Neural progenitor cell (in vitro differentiated cells): Measurements from ENCODE around the gene RNF175. TPM values are rescaled to one million over a fixed set of nuclear protein-coding genes. Genes with fewer than 3 reads are reported as not detected.

Experiments
- DNase-seq: peaks from one replicate; pipeline ENCODE4 v3.0.0-alpha.2; 2016; ENCODE audit warnings: low spot score
- H2AFZ ChIP-seq: fragments of 200-600 bp; sonication (generic); replicated peaks from 2 replicates; pipeline ENCODE4 v1.6.1; 2016; ENCODE audit warnings: antibody characterized with exemption
- H3F3A ChIP-seq: fragments of 200-600 bp; sonication (generic); 2 replicates; pipeline ENCODE4 v1.6.1; 2016; ENCODE audit warnings: antibody characterized with exemption, low read depth
- H3K27ac ChIP-seq: fragments of 200-600 bp; sonication (generic); 2 replicates; pipeline ENCODE4 v1.5.1; 2016; ENCODE audit warnings: mild to moderate bottlenecking
- H3K27me3 ChIP-seq: fragments of 200-600 bp; sonication (generic); 2 replicates; pipeline ENCODE4 v1.6.1; 2016; ENCODE audit warnings: mild to moderate bottlenecking, moderate library complexity
- H3K36me3 ChIP-seq: fragments of 200-600 bp; sonication (generic); 2 replicates; pipeline ENCODE4 v1.5.1; 2016
- H3K4me1 ChIP-seq: fragments of 200-600 bp; sonication (generic); 2 replicates; pipeline ENCODE4 v1.6.1; 2016; ENCODE audit warnings: mixed run types
- H3K4me2 ChIP-seq: fragments of 200-600 bp; sonication (generic); 2 replicates; pipeline ENCODE4 v1.6.1; 2016
- H3K4me3 ChIP-seq: fragments of 200-600 bp; sonication (generic); 2 replicates; pipeline ENCODE4 v1.5.1; 2016
- H3K79me2 ChIP-seq: fragments of 200-600 bp; sonication (generic); 2 replicates; pipeline ENCODE4 v1.6.1; 2016; ENCODE audit warnings: low read depth
- H3K9ac ChIP-seq: fragments of 200-600 bp; sonication (generic); 2 replicates; pipeline ENCODE4 v1.6.1; 2016
- H3K9me3 ChIP-seq: fragments of 200-600 bp; sonication (generic); 2 replicates; pipeline ENCODE4 v1.5.1; 2016; ENCODE audit warnings: low read depth
- H4K20me1 ChIP-seq: fragments of 200-600 bp; sonication (generic); 2 replicates; pipeline ENCODE4 v1.6.1; 2016; ENCODE audit warnings: low read depth
- H3K27ac Mint-ChIP-seq: 3 replicates; pipeline ENCODE4 v1.8.0; 2021; ENCODE audit warnings: mixed read lengths
- H3K27me3 Mint-ChIP-seq: 2 replicates; pipeline ENCODE4 v1.8.0; 2022; ENCODE audit warnings: low read depth, mild to moderate bottlenecking, inconsistent platforms, moderate library complexity, mixed read lengths; ENCODE audit not compliant: insufficient read depth
- H3K36me3 Mint-ChIP-seq: 3 replicates; pipeline ENCODE4 v1.8.0; 2021; ENCODE audit warnings: mixed read lengths
- H3K4me1 Mint-ChIP-seq: 3 replicates; pipeline ENCODE4 v1.8.0; 2021; ENCODE audit warnings: mixed read lengths
- H3K4me3 Mint-ChIP-seq: 3 replicates; pipeline ENCODE4 v1.8.0; 2021; ENCODE audit warnings: mild to moderate bottlenecking, moderate library complexity, mixed read lengths
- H3K9me3 Mint-ChIP-seq: 3 replicates; pipeline ENCODE4 v1.8.0; 2020; ENCODE audit warnings: mixed read lengths
- CTCF ChIP-seq: fragments of 200-600 bp; sonication (generic); IDR thresholded peaks from 2 replicates; pipeline ENCODE4 v1.5.1; 2017; ENCODE audit warnings: antibody characterized with exemption, mild to moderate bottlenecking
- EZH2 ChIP-seq: fragments of 200-600 bp; sonication (generic); IDR thresholded peaks from 2 replicates; pipeline ENCODE4 v1.6.1; 2017; ENCODE audit warnings: antibody characterized with exemption, mild to moderate bottlenecking, moderate library complexity
- EZH2phosphoT487 ChIP-seq: fragments of 200-600 bp; sonication (generic); IDR thresholded peaks from 2 replicates; pipeline ENCODE4 v1.6.1; 2017; ENCODE audit warnings: antibody characterized with exemption
- total RNA-seq: library from RNA; depleted of rRNA; stranded (reverse); fragments of >200 nt; gene quantifications from 2 replicates; pipeline ENCODE4 v1.2.3, GENCODE V29; 2015; ENCODE audit warnings: low replicate concordance

The RNF175 gene
- total RNA-seq, 1 donor from 2014 or later: 34.6 TPM

- H3K4me3 ChIP-seq: no peak overlapping the region
- peaks cover 43% of the 10 kb centered on the region for H3K36me3 Mint-ChIP-seq
- peaks cover 13% of the 10 kb centered on the region for H3K79me2 ChIP-seq
- H3K27me3 Mint-ChIP-seq: peaks cover 2% of the 10 kb centered on the region
- H3K27ac ChIP-seq: no peak overlapping the region
- peaks cover 8% of the 10 kb centered on the region for H3K36me3 ChIP-seq
- peaks cover 21% of the 10 kb centered on the region for H3K4me1 Mint-ChIP-seq
- H3K4me3 Mint-ChIP-seq: no peak overlapping the region
- H3K27me3 ChIP-seq: no peaks in the 10 kb centered on the region
- no peak for DNase-seq
- peaks cover 29% of the 10 kb centered on the region for H4K20me1 ChIP-seq
- no peak overlapping the region for H3K4me2 ChIP-seq
- no peak overlapping the region for H3K9ac ChIP-seq
- no peak overlapping the region for H3K27ac Mint-ChIP-seq
- no peaks in the 10 kb centered on the region for H3K9me3 ChIP-seq
- peaks cover 20% of the 10 kb centered on the region for H3K4me1 ChIP-seq
- TF ChIP-seq EZH2phosphoT487: no peak
- no peak for TF ChIP-seq CTCF
- TF ChIP-seq EZH2: no peak
- no peak overlapping the region for H2AFZ ChIP-seq
- H3K9me3 Mint-ChIP-seq: peaks cover 6% of the 10 kb centered on the region
- peaks cover 40% of the 10 kb centered on the region for H3F3A ChIP-seq
These were observed 18.6 kb upstream of the RNF175 start for GRCh38 chr4:153778383-153778782.

- peaks cover 10% of the 10 kb centered on the region for H3K9me3 Mint-ChIP-seq
- no peak overlapping the region for H3K4me2 ChIP-seq
- H3K27ac Mint-ChIP-seq: no peak overlapping the region
- no peak overlapping the region for H3K27ac ChIP-seq
- DNase-seq: no peak
- peaks cover 30% of the 10 kb centered on the region for H3F3A ChIP-seq
- H3K27me3 Mint-ChIP-seq: peaks cover 6% of the 10 kb centered on the region
- TF ChIP-seq CTCF (no peak), EZH2phosphoT487 (no peak), EZH2 (no peak)
- peaks cover 15% of the 10 kb centered on the region for H3K4me1 ChIP-seq
- peaks cover 19% of the 10 kb centered on the region for H4K20me1 ChIP-seq
- H3K9ac ChIP-seq: no peak overlapping the region
- H3K36me3 Mint-ChIP-seq: peaks cover 36% of the 10 kb centered on the region
- peaks cover 11% of the 10 kb centered on the region for H3K4me1 Mint-ChIP-seq
- H3K36me3 ChIP-seq: peaks cover 3% of the 10 kb centered on the region
- no peak overlapping the region for H3K4me3 ChIP-seq
- no peaks in the 10 kb centered on the region for H3K9me3 ChIP-seq
- H3K79me2 ChIP-seq: peaks cover 3% of the 10 kb centered on the region
- no peak overlapping the region for H2AFZ ChIP-seq
- H3K4me3 Mint-ChIP-seq: no peak overlapping the region
- no peaks in the 10 kb centered on the region for H3K27me3 ChIP-seq
These were observed 17.6 kb upstream of the RNF175 start for GRCh38 chr4:153777421-153777820.

GRCh38 chr4:153776601-153777000 lies 16.8 kb upstream of the RNF175 start:
- Mint-ChIP-seq H3K27me3 (peaks cover 6% of the 10 kb centered on the region), H3K4me3 (no peak overlapping the region), H3K27ac (no peak overlapping the region), H3K4me1 (peaks cover 3% of the 10 kb centered on the region), H3K9me3 (peaks cover 12% of the 10 kb centered on the region), H3K36me3 (peaks cover 31% of the 10 kb centered on the region)
- Histone ChIP-seq H3K4me1 (peaks cover 7% of the 10 kb centered on the region), H3K9me3 (no peaks in the 10 kb centered on the region), H3K4me2 (no peak overlapping the region), H4K20me1 (peaks cover 11% of the 10 kb centered on the region), H3K36me3 (no peaks in the 10 kb centered on the region), H3K27ac (no peak overlapping the region), H3K79me2 (no peaks in the 10 kb centered on the region), H3K27me3 (no peaks in the 10 kb centered on the region), H3F3A (peaks cover 22% of the 10 kb centered on the region), H2AFZ (no peak overlapping the region), H3K9ac (no peak overlapping the region), H3K4me3 (no peak overlapping the region)
- no peak for TF ChIP-seq EZH2phosphoT487
- no peak for TF ChIP-seq CTCF
- TF ChIP-seq EZH2: no peak
- DNase-seq: no peak
